ENCODE results near the gene PHOSPHO1.

The PHOSPHO1 gene

DNA sequence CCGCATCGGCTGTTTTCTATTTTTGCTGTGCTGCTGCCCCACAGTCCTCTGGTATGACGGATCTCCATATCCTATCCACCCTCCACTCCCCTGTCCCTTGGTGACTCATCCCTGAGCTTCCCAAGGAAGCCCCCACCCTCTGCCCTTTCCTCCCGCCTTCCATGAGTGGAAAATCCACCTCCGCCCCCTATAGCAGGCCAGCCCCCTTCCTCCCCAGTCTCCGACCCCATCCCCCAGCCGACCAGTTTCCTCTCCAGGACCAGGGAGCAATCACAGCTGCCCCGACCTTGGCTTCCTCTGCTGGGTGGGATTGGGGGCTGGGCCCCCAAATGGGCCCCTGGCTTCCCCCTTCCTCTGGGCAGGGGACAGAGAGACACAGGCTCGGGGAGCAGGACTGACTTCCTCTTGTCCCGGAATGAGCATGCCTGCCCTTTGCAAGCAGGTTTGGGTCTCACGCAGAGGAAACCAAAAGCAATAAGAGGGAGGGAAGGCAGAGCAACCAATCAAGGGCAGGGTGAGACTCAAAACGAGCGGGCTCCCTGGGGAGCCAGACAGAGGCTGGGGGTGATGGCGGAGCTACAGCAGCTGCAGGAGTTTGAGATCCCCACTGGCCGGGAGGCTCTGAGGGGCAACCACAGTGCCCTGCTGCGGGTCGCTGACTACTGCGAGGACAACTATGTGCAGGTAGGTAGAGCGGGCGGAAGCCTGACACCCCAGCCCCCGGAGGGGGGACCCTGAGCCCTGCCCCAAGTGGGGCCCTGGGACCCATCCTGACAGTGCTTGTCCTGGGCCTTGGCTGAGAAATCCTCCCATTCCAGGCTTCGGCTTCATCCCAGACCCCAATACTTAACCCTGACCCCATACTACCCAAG lies 20.2 kb downstream of the PHOSPHO1 start, which contains the start of the genes ABI3 and GNGT2:
ABI3 (plus strand) TSS at position 550 of the 872 bp plus-strand sequence; CDS start at position 568, 18 bp downstream.
GNGT2 (minus strand) TSS at position 417 of the 872 bp plus-strand sequence. CDS start 3,152 bp downstream, outside the sequence.
- TF ChIP-seq, protein P1, sequence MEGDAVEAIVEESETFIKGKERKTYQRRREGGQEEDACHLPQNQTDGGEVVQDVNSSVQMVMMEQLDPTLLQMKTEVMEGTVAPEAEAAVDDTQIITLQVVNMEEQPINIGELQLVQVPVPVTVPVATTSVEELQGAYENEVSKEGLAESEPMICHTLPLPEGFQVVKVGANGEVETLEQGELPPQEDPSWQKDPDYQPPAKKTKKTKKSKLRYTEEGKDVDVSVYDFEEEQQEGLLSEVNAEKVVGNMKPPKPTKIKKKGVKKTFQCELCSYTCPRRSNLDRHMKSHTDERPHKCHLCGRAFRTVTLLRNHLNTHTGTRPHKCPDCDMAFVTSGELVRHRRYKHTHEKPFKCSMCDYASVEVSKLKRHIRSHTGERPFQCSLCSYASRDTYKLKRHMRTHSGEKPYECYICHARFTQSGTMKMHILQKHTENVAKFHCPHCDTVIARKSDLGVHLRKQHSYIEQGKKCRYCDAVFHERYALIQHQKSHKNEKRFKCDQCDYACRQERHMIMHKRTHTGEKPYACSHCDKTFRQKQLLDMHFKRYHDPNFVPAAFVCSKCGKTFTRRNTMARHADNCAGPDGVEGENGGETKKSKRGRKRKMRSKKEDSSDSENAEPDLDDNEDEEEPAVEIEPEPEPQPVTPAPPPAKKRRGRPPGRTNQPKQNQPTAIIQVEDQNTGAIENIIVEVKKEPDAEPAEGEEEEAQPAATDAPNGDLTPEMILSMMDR (conservative IDR thresholded peaks at IDR 0.05; ENCODE audit: low read depth, low read length), result no peak
- peak within 1 kb of the TSS; percentile 44 for H3K4me3 ChIP-seq (ENCODE audit: low read depth, low read length)
- peak; percentile 46 for DNase-seq (ENCODE audit: low read depth)

DNA sequence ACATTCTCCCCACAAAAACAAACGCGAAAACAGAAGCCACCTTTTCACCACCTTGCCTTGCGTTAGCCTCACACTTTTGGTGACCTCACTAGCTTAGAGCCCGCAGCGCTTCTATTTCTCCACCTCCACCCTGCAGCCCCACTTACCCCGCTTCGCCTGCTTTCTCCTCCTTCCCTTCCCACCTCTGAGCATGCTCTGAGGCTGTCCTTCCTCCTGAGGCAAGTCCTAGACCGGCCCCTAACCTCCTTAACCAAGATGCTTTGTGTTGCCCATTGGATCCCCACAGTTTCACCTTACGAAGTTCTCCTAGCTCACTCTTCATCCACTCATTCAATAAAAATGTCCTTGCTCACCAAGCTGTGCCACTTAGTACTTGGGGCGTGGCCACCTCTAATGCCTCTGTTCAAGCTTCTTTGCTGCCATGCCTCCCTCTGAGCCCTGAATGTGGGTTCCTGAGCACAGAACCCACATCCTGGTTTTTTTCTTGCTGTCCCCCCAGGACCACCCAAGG lies 21.5 kb downstream of the PHOSPHO1 start:
- TF ChIP-seq, protein P1 (conservative IDR thresholded peaks at IDR 0.05; ENCODE audit: low read depth, low read length), result no peak
- H3K4me3 ChIP-seq (ENCODE audit: low read depth, low read length), result no peak overlapping the region
- DNase-seq (ENCODE audit: low read depth), result no peak

DNA sequence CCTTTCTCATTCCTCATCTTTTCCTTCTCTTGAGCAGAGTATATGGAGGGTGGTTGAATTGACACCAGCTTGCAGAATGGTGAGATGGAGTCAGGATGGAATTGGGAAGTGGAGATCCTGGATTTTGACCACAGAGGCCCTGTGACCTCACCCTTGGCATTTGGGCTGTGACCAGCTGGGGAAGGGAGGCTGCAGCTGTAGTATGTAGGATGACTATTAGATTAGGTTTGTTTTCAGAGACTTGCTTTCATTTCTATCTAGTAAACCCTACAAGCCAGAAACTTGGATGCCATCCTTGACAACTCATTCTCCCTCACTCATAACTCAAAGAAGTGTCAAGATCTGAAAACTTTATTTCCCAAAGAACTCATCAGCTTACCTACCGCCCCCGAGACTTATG lies 26.1 kb downstream of the PHOSPHO1 start:
- no peak for DNase-seq (ENCODE audit: low read depth)
- TF ChIP-seq, protein P1 (conservative IDR thresholded peaks at IDR 0.05; ENCODE audit: low read depth, low read length), result no peak
- H3K4me3 ChIP-seq (ENCODE audit: low read depth, low read length), result no peak overlapping the region

DNA sequence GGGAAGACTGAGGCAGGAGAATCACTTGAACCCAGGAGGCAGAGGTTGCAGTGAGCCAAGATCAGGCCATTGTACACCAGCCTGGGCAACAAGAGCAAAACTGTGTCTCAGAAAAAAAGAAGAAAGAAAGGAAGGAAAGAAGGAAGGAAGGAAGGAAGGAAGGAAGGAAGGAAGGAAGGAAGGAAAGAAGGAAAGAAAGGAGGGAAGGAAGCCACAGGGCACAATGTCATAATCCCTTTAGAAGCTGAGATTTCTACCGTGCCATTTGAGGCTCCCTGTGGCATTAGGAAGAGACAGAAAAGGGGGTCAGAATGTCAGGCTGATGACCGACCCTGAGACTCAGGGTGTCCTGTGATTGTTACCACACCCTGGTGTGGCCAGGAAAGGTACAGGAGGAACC lies 26.8 kb downstream of the PHOSPHO1 start:
- TF ChIP-seq, protein P1 (conservative IDR thresholded peaks at IDR 0.05; ENCODE audit: low read depth, low read length), result no peak
- H3K4me3 ChIP-seq (ENCODE audit: low read depth, low read length), result no peak overlapping the region
- DNase-seq (ENCODE audit: low read depth), result no peak

DNA sequence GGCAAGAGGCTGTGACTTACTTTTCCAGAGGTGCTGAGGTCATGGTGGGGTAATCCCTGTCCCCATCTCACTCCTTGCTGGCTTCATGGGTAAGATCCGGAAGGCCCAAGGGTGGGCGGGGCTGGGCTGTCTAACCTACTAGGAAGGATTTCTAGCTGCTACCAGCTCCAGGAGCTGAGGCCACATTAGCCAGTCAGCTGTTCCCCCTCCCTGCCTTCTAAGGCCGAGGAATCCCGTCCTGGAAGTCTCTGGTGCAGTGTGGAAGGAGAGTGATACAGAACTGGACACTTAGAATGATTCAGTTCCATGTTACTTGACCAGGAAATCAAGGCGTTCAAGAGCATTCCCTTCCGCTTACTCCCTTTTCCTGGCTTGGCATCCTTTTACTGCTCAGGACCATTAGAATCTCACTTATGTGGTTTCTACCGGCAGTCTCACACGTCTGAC lies 29.1 kb downstream of the PHOSPHO1 start:
- peak; percentile 31 for DNase-seq (ENCODE audit: low read depth)
- TF ChIP-seq, protein P1 (conservative IDR thresholded peaks at IDR 0.05; ENCODE audit: low read depth, low read length), result no peak
- H3K4me3 ChIP-seq (ENCODE audit: low read depth, low read length), result no peak overlapping the region

DNA sequence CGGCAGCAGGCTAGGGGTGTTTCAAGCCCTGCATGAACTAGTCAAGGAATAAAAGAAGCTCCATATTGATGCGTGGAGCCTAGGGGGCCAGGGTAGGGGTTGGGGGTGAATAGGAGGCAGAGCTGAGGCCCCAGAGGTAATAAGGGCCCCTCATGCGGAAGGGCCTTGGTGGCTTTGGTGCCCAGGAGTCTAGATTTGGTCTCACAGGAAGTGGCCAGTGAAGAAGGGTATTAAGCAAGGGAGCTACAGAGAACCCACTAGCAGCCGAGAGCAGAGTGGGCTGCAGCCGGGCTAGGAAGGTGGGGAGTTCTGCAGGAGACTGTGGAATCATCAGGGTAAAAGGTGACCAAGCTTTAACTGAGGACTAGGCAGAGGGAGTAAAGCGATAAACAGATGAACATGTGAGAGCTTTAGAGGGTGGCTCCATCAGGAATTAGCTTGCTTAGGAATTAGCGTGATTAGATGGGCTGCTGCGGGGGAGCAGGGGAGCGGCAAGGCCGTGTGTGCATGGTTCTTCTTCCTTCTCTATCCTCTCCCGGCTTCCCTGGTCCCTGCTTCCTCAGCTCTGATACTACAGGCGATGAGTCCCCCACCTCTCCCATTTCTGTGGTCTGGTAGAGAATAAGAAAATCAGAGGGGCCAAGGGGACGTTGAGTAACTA lies 30.0 kb downstream of the PHOSPHO1 start:
- no peak for DNase-seq (ENCODE audit: low read depth)
- H3K4me3 ChIP-seq (ENCODE audit: low read depth, low read length), result no peak overlapping the region
- TF ChIP-seq, protein P1 (conservative IDR thresholded peaks at IDR 0.05; ENCODE audit: low read depth, low read length), result no peak

All from choroid plexus epithelial cell (primary cell).